NCI-H187 treated with DMSO at 0.1 percent for 48 hours (cell line): ENCODE data around the gene USP10.

ENCODE experiments used
- DNase-seq: peaks from one replicate; lab custom pipeline; 2025; lab: John Stamatoyannopoulos, UW

Gene USP10

GRCh38 chr16:84804326-84804725 is 104.5 kb downstream of the USP10 start:
- no peak for DNase-seq

GRCh38 chr16:84806256-84806889 is 106.6 kb downstream of the USP10 start:
- no peak for DNase-seq

GRCh38 chr16:84806890-84807258 is 107.1 kb downstream of the USP10 start:
- no peak for DNase-seq

GRCh38 chr16:84807776-84808175 is 108.0 kb downstream of the USP10 start:
- DNase-seq = no peak

GRCh38 chr16:84808826-84809225 is 109.0 kb downstream of the USP10 start:
- no peak for DNase-seq

- no peak for DNase-seq
Measured at GRCh38 chr16:84810518-84811273, 110.9 kb downstream of the USP10 start.

- no peak for DNase-seq
Measured at GRCh38 chr16:84811529-84811928, 111.7 kb downstream of the USP10 start.

GRCh38 chr16:84813141-84813934 is 113.5 kb downstream of the USP10 start:
- no peak for DNase-seq

GRCh38 chr16:84815462-84815861 is 115.7 kb downstream of the USP10 start:
- no peak for DNase-seq

GRCh38 chr16:84816023-84816422 is 116.2 kb downstream of the USP10 start:
- no peak for DNase-seq

GRCh38 chr16:84816485-84816884 is 116.7 kb downstream of the USP10 start:
- no peak for DNase-seq

- DNase-seq = no peak
Measured at GRCh38 chr16:84817206-84817605, 117.4 kb downstream of the USP10 start.

GRCh38 chr16:84817613-84818012 is 117.8 kb downstream of the USP10 start:
- no peak for DNase-seq

- no peak for DNase-seq
Measured at GRCh38 chr16:84818133-84818532, 118.3 kb downstream of the USP10 start.

GRCh38 chr16:84818989-84819643 is 119.3 kb downstream of the USP10 start:
- DNase-seq = no peak

GRCh38 chr16:84819644-84820304 is 120.0 kb downstream of the USP10 start, which contains the start of gene CRISPLD2:
Gene CRISPLD2 (plus strand): TSS chr16:84819985. CDS start chr16:84838496, 18,511 bp downstream.
- no peak for DNase-seq

GRCh38 chr16:84820305-84820684 is 120.5 kb downstream of the USP10 start:
- DNase-seq = no peak

- DNase-seq = no peak
Measured at GRCh38 chr16:84820771-84821170, 121.0 kb downstream of the USP10 start.

- DNase-seq = no peak
Measured at GRCh38 chr16:84821179-84821578, 121.4 kb downstream of the USP10 start.

GRCh38 chr16:84821728-84822689 is 122.2 kb downstream of the USP10 start:
- no peak for DNase-seq

GRCh38 chr16:84822990-84823389 is 123.2 kb downstream of the USP10 start:
- DNase-seq = no peak
